Subcutaneous preadipocyte (primary cell): ENCODE data around the gene SLITRK3. TPM values are rescaled to one million over a fixed set of nuclear protein-coding genes. Genes with fewer than 3 reads are reported as not detected.

Experiments
- total RNA-seq: library from RNA; depleted of rRNA; stranded (reverse); fragments of >200 nt; gene quantifications from 2 replicates; pipeline ENCODE4 v1.2.3, GENCODE V29; 2012

Gene SLITRK3, protein sequence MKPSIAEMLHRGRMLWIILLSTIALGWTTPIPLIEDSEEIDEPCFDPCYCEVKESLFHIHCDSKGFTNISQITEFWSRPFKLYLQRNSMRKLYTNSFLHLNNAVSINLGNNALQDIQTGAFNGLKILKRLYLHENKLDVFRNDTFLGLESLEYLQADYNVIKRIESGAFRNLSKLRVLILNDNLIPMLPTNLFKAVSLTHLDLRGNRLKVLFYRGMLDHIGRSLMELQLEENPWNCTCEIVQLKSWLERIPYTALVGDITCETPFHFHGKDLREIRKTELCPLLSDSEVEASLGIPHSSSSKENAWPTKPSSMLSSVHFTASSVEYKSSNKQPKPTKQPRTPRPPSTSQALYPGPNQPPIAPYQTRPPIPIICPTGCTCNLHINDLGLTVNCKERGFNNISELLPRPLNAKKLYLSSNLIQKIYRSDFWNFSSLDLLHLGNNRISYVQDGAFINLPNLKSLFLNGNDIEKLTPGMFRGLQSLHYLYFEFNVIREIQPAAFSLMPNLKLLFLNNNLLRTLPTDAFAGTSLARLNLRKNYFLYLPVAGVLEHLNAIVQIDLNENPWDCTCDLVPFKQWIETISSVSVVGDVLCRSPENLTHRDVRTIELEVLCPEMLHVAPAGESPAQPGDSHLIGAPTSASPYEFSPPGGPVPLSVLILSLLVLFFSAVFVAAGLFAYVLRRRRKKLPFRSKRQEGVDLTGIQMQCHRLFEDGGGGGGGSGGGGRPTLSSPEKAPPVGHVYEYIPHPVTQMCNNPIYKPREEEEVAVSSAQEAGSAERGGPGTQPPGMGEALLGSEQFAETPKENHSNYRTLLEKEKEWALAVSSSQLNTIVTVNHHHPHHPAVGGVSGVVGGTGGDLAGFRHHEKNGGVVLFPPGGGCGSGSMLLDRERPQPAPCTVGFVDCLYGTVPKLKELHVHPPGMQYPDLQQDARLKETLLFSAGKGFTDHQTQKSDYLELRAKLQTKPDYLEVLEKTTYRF
- total RNA-seq, result not detected in 2 replicates

DNA sequence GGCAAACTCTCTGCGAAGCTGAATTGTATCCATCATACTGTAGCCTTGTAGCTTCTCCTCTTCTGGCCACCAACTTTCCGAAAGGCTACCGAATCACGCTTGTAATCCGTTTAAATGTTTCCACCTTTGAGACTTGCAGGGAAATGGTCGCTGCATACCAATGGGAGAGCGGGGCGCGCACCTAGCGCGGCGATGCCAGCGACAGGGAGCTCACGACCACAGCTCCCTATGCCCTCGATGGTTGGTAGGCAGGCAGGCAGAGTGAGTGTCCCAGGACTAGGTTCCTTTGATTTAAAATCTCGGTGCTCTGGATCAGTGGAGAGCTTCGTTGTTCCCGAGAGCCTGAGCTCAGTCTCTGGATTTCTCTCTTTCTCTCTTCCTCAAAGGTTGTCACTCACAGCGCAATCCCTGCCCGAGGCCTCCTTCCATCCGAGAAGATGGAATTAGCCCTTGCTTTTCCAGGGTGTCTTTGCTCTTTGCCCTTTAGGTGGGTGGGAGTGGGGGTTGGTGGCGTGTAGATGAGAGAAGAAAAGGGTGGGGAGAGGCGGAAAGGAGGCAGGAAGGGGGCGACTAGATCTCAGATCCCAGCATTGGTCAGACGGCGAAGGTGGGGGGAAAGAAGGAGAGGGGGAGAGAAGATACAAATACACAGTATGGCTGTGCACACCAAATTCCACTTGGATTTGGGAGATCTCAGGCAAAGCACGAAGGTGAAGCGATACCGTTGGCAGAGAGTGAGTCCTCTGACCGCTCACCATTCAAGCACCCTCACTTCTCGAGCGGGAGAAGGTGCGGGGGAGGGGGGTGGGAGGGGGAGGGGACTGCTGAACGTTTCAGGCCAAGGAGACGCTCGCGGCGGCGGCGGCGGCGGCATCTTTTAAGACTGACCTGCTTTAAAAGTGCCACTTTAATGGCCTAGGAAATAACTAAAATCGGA, at the start of gene SLITRK3:
Gene SLITRK3, minus strand, starts transcription at position 745 of the 937 bp plus-strand sequence. CDS start 5,554 bp downstream, outside the sequence.

Other genes with a start within 250 kb of the SLITRK3 start
- not detected in 2 replicates for gene SI, start 117.9 kb downstream of the SLITRK3 start, total RNA-seq